Ishikawa (cell line): ENCODE data around the gene PCCA.

Source experiments
- CEBPB ChIP-seq: IDR thresholded peaks from 2 replicates; pipeline ENCODE4 v1.6.1; 2012
- CREB1 ChIP-seq: IDR thresholded peaks from 2 replicates; pipeline ENCODE4 v1.6.1; 2012; ENCODE audit warnings: low read depth
- EGR1 ChIP-seq: IDR thresholded peaks from 2 replicates; pipeline ENCODE4 v1.6.1; 2012
- EP300 ChIP-seq: IDR thresholded peaks from 2 replicates; pipeline ENCODE4 v1.6.1; 2012; ENCODE audit warnings: borderline replicate concordance
- FOXM1 ChIP-seq: IDR thresholded peaks from 2 replicates; pipeline ENCODE4 v1.6.1; 2012; ENCODE audit warnings: low read depth, borderline replicate concordance
- NFIC ChIP-seq: IDR thresholded peaks from 2 replicates; pipeline ENCODE4 v1.6.1; 2012
- RAD21 ChIP-seq: IDR thresholded peaks from 2 replicates; pipeline ENCODE4 v1.6.1; 2012; ENCODE audit warnings: low read depth
- TAF1 ChIP-seq: IDR thresholded peaks from 2 replicates; pipeline ENCODE4 v1.6.1; 2012; ENCODE audit warnings: low read depth, mild to moderate bottlenecking
- TCF12 ChIP-seq: IDR thresholded peaks from 2 replicates; pipeline ENCODE4 v1.6.1; 2012; ENCODE audit warnings: low read depth
- TEAD4 ChIP-seq: IDR thresholded peaks from 2 replicates; pipeline ENCODE4 v1.6.1; 2012
- YY1 ChIP-seq: IDR thresholded peaks from 2 replicates; pipeline ENCODE4 v1.6.1; 2012; ENCODE audit warnings: low read depth
- ZBTB7A ChIP-seq: IDR thresholded peaks from 2 replicates; pipeline ENCODE4 v1.6.1; 2012; ENCODE audit warnings: low read depth
- TF ChIP-seq, protein P1 (sequence below): IDR thresholded peaks from 2 replicates; pipeline ENCODE4 v1.6.1; 2012; ENCODE audit warnings: low read depth, mild to moderate bottlenecking
- TF ChIP-seq, protein P2 (sequence below): IDR thresholded peaks from 2 replicates; pipeline ENCODE4 v1.6.1; 2012
- TF ChIP-seq, protein P3 (sequence below): IDR thresholded peaks from 2 replicates; pipeline ENCODE4 v1.6.1; 2012

The PCCA gene

DNA sequence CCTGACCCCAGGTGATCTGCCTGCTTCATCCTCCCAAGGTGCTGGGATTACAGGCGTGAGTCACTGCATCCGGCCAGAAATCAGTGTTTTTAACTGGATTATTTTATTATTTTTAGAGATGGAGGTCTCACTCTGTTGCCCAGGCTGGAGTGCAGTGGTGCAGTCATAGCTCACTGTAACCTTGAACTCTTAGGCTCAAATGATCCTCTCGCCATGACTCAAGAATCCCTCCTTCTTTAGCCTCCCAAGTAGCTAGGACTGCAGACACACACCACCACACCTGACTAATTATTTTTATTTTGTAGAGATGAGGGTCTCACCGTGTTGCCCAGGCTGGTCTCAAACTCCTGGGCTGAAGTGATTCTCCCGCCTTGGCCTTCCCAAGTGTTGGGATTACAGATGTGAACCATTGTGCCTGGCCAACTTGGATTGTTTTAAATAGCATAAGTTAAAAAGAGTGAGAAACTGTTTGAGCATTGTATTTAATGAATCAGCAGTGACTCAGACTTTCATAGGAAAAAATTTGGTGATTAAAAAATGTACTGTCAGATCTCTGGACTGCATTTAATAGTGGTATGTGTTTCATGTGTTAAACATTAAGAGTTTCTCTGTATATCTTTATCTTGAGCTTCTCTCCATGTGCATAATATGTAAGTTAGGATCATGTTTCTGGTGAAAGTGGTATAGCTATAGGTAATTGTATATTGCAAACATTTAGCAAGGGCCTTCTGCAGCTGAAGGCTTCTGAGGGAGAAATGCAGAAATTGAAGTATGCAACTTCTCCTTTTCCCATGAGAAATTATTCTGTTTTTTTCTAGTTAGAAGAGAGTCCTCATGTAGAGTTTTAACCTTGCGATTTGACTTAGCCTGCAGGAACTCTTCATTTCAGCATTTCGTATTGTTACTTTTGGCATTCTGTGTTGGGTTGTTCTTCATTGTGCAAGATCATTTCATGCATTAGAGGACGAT is 121.2 kb downstream of the PCCA start:
- TF ChIP-seq EGR1 (no peak), TAF1 (no peak), YY1 (no peak), TEAD4 (no peak), RAD21 (no peak), ZBTB7A (no peak), CEBPB (no peak)
- TF ChIP-seq, protein P1, sequence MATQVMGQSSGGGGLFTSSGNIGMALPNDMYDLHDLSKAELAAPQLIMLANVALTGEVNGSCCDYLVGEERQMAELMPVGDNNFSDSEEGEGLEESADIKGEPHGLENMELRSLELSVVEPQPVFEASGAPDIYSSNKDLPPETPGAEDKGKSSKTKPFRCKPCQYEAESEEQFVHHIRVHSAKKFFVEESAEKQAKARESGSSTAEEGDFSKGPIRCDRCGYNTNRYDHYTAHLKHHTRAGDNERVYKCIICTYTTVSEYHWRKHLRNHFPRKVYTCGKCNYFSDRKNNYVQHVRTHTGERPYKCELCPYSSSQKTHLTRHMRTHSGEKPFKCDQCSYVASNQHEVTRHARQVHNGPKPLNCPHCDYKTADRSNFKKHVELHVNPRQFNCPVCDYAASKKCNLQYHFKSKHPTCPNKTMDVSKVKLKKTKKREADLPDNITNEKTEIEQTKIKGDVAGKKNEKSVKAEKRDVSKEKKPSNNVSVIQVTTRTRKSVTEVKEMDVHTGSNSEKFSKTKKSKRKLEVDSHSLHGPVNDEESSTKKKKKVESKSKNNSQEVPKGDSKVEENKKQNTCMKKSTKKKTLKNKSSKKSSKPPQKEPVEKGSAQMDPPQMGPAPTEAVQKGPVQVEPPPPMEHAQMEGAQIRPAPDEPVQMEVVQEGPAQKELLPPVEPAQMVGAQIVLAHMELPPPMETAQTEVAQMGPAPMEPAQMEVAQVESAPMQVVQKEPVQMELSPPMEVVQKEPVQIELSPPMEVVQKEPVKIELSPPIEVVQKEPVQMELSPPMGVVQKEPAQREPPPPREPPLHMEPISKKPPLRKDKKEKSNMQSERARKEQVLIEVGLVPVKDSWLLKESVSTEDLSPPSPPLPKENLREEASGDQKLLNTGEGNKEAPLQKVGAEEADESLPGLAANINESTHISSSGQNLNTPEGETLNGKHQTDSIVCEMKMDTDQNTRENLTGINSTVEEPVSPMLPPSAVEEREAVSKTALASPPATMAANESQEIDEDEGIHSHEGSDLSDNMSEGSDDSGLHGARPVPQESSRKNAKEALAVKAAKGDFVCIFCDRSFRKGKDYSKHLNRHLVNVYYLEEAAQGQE: no peak

DNA sequence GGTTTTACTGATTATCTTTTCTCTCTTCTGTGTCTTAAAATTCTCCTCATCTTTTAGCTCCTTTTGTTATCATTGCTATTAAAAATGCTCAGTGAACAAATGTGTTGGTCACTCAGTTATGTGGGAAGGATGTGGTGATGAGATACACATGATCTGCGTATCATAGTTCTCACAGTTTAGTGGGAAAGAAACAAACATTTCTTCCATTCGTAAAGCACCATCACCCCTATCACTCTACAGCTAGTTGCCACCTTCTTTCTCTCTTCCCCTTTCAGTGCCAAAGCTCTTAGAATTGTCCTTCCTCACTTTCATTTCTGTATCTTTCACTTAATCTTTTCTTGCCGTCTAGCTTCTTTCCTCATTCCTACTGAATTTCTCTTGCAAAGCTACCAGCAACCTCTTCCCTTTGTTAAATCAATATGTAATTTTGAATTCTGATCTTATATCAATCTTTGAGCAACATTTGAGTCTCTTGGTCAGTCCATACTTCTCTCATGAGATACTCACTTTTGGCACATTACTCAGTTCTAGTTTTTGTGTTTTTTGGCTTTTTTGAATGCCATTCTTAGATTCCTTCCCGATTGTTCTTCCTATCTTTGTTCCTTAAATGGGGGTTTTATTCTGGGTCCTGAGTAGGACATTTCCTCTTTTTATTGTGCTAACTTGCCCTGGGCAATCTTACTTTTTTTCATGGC is 122.3 kb downstream of the PCCA start:
- TF ChIP-seq, protein P1: no peak
- TF ChIP-seq YY1: no peak
- no peak for TF ChIP-seq RAD21
- no peak for TF ChIP-seq EGR1
- no peak for TF ChIP-seq CEBPB
- TF ChIP-seq, protein P2, sequence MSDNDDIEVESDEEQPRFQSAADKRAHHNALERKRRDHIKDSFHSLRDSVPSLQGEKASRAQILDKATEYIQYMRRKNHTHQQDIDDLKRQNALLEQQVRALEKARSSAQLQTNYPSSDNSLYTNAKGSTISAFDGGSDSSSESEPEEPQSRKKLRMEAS: no peak
- TF ChIP-seq, protein P3, sequence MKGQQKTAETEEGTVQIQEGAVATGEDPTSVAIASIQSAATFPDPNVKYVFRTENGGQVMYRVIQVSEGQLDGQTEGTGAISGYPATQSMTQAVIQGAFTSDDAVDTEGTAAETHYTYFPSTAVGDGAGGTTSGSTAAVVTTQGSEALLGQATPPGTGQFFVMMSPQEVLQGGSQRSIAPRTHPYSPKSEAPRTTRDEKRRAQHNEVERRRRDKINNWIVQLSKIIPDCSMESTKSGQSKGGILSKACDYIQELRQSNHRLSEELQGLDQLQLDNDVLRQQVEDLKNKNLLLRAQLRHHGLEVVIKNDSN: no peak
- no peak for TF ChIP-seq TAF1
- no peak for TF ChIP-seq TEAD4
- no peak for TF ChIP-seq EP300
- TF ChIP-seq NFIC: no peak
- TF ChIP-seq TCF12: no peak
- TF ChIP-seq FOXM1: no peak
- TF ChIP-seq ZBTB7A: no peak
- no peak for TF ChIP-seq CREB1

DNA sequence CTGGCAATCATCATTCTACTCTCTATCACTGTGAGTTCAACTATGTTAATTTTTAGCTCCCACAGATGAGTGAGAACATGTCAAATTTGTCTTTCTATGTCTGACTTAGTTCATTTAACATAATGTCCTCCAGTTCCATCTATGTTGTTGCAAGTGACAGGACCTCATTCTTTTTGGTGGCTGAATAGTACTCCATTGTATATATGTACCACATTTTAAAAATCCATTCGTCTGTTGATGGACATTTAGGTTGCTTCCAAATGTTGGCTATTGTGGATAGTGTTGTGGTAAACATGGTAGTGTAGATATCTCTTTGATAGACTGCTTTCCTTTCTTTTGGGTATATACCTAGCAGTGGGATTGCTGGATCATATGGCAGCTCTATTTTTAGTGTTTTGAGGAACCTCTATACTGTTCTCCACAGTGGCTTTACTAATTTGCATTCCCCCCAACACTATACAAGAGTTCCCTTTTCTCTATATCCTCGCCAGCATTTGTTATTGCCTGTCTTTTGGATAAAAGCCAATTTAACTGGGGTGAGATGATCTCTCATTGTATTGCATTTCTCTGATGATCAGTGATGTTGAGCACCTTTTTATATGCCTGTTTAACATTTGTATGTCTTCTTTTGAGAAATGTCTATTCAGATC is 124.1 kb downstream of the PCCA start:
- TF ChIP-seq TEAD4 (no peak), TAF1 (no peak), TCF12 (no peak), FOXM1 (no peak), EP300 (no peak), YY1 (no peak), ZBTB7A (no peak), CEBPB (no peak)
- TF ChIP-seq, protein P3: no peak
- TF ChIP-seq, protein P1: no peak
- TF ChIP-seq, protein P2: no peak
